K562 (cell line): ENCODE data around the gene IQSEC3. TPM values are rescaled to one million over a fixed set of nuclear protein-coding genes. Genes with fewer than 3 reads are reported as not detected.

Source experiments
- ATAC-seq: fragments of 200-7000 bp; cut with Tn5 transposase; 3 replicates; pipeline ENCODE4 v1.9.1; 2020; ENCODE audit warnings: moderate library complexity
- BruUV-seq: library from RNA; stranded (reverse); fragments of 400-500 nt; replicated peaks from 2 replicates; lab custom pipeline; 2021; lab: Mats Ljungman, UMichigan
- CTCF ChIA-PET: fragments of 300-600 bp; formaldehyde crosslinking; extraction: SDS; loops from one replicate; lab custom pipeline; 2021; ENCODE audit warnings: low intra/inter-chr PET ratio; lab: Yijun Ruan, JAX
- POLR2A ChIA-PET: fragments of 300-600, 350-650 bp; sonication (Branson Sonifier 250); formaldehyde crosslinking; extraction: SDS; loops from one replicate; lab custom pipeline; 2021; ENCODE audit warnings: antibody characterized with exemption, inconsistent platforms; lab: Yijun Ruan, JAX
- DNase-seq, 4 experiments: peaks; one replicate each; pipeline versions ENCODE4 v3.0.0 to v3.0.0-alpha.2; 2011 to 2018; ENCODE audit warnings: low spot score in 3 of 4, mixed read lengths in 3 of 4; ENCODE audit errors: extremely low read depth in 1 of 4
- FAIRE-seq: peaks from 2 replicates; lab custom pipeline; 2011; peaks lifted over from hg19 to GRCh38; lab: Jason Lieb, UNC
- H2AFZ ChIP-seq: 2 replicates; pipeline ENCODE4 v1.6.0; 2011; ENCODE audit warnings: low read depth, low read length, control low read depth, inconsistent platforms
- H3K27ac ChIP-seq: fragments of 200-600 bp; 3 replicates; pipeline ENCODE4 v1.8.0; 2011; ENCODE audit warnings: low read depth, mild to moderate bottlenecking, control low read depth, inconsistent platforms, low read length, moderate library complexity, mixed read lengths; ENCODE audit errors: extremely low read depth
- H3K27me3 ChIP-seq, 2 experiments: fragments of 300-600 bp in 1 of 2; 2 replicates in 1 of 2; 3 replicates in 1 of 2; pipeline versions ENCODE4 v1.6.0 to v1.8.0; 2011; ENCODE audit warnings: inconsistent platforms in 2 of 2, low read length in 2 of 2, mild to moderate bottlenecking in 1 of 2, mixed read lengths in 1 of 2, moderate library complexity in 1 of 2; ENCODE audit not compliant: control insufficient read depth in 2 of 2, insufficient read depth in 2 of 2
- H3K36me3 ChIP-seq: fragments of 300-600 bp; 3 replicates; pipeline ENCODE4 v1.8.0; 2011; ENCODE audit warnings: mild to moderate bottlenecking, low read length, inconsistent platforms; ENCODE audit not compliant: control insufficient read depth, insufficient read depth
- H3K4me1 ChIP-seq, 2 experiments: fragments of 200-600 bp in 1 of 2; replicated peaks in 1 of 2; 2 replicates in 1 of 2; 3 replicates in 1 of 2; pipeline versions ENCODE4 v1.5.1 to v1.8.0; 2011; ENCODE audit warnings: inconsistent platforms in 2 of 2, low read length in 2 of 2, mild to moderate bottlenecking in 1 of 2, mixed read lengths in 1 of 2, moderate library complexity in 1 of 2; ENCODE audit not compliant: control insufficient read depth in 2 of 2, insufficient read depth in 2 of 2
- H3K4me2 ChIP-seq: 2 replicates; pipeline ENCODE4 v1.6.1; 2011; ENCODE audit warnings: low read length, control low read depth, inconsistent platforms, mixed read lengths; ENCODE audit not compliant: insufficient read depth
- H3K4me3 ChIP-seq: fragments of 200-600 bp; sonication (generic), shearing (Covaris generic); 2 replicates; pipeline ENCODE4 v1.5.1; 2016; ENCODE audit warnings: control low read depth, inconsistent platforms
- H3K79me2 ChIP-seq: fragments of 200-600 bp; 3 replicates; pipeline ENCODE4 v1.8.0; 2011; ENCODE audit warnings: low read length, inconsistent platforms; ENCODE audit not compliant: control insufficient read depth, insufficient read depth
- H3K9ac ChIP-seq, 2 experiments: 2 replicates each; pipeline versions ENCODE4 v1.6.0 to v1.6.1; 2011; ENCODE audit warnings: low read depth in 2 of 2, low read length in 2 of 2, control low read depth in 1 of 2, inconsistent platforms in 1 of 2, mild to moderate bottlenecking in 1 of 2, mixed read lengths in 1 of 2; ENCODE audit not compliant: insufficient read depth in 1 of 2
- H3K9me1 ChIP-seq: one replicate; pipeline ENCODE4 v1.6.0; 2011; ENCODE audit warnings: inconsistent platforms, mild to moderate bottlenecking, low read length, moderate library complexity; ENCODE audit not compliant: control insufficient read depth, insufficient read depth
- H3K9me3 ChIP-seq: replicated peaks from 2 replicates; pipeline ENCODE4 v1.5.1; 2011; ENCODE audit warnings: low read depth, low read length, inconsistent platforms; ENCODE audit not compliant: control insufficient read depth, insufficient read depth
- H4K20me1 ChIP-seq: replicated peaks from 2 replicates; pipeline ENCODE4 v1.6.1; 2011; ENCODE audit warnings: low read length, inconsistent platforms, mixed read lengths; ENCODE audit not compliant: control insufficient read depth, insufficient read depth
- ADNP ChIP-seq: fragments of 200-800 bp; sonication (Bioruptor generic); IDR thresholded peaks from 2 replicates; pipeline ENCODE4 v1.6.1; 2016; ENCODE audit warnings: missing genetic modification characterization, missing compliant biosample characterization
- DMBX1 ChIP-seq: fragments of 250-450 bp; sonication (Bioruptor Pico); IDR thresholded peaks from 2 replicates; pipeline ENCODE4 v1.8.0; 2022; ENCODE audit warnings: inconsistent platforms, mild to moderate bottlenecking, moderate library complexity, borderline replicate concordance
- EHMT2 ChIP-seq: fragments of 450-650 bp; IDR thresholded peaks from 2 replicates; pipeline ENCODE4 v1.6.1; 2018; ENCODE audit warnings: antibody characterized with exemption
- FOXM1 ChIP-seq, 2 experiments: fragments of 450-650 bp in 1 of 2; sonication (generic) in 1 of 2; formaldehyde crosslinking in 1 of 2; IDR thresholded peaks; 2 replicates each; pipeline versions ENCODE4 v1.6.1 to v1.9.0; 2017 to 2022; ENCODE audit warnings: low read depth in 2 of 2, mild to moderate bottlenecking in 2 of 2, missing genetic modification reagents in 1 of 2, moderate library complexity in 1 of 2
- GATAD2A ChIP-seq: fragments of 450-650 bp; IDR thresholded peaks from 2 replicates; pipeline ENCODE4 v1.6.1; 2017
- GTF3C2 ChIP-seq: IDR thresholded peaks from 3 replicates; pipeline ENCODE4 v1.6.1; 2011; ENCODE audit warnings: borderline replicate concordance, mild to moderate bottlenecking, moderate library complexity; ENCODE audit not compliant: insufficient read length; ENCODE audit errors: extremely low read depth
- IFI16 ChIP-seq: fragments of 250-450 bp; sonication (Bioruptor Pico); IDR thresholded peaks from 2 replicates; pipeline ENCODE4 v2.1.2; 2022; ENCODE audit warnings: mild to moderate bottlenecking, inconsistent platforms
- MXI1 ChIP-seq: IDR thresholded peaks from 2 replicates; pipeline ENCODE4 v1.6.1; 2011; ENCODE audit warnings: low read depth, mild to moderate bottlenecking, improper control_type of control experiment, low read length
- SRSF3 ChIP-seq: fragments of 200-400 bp; formaldehyde crosslinking; IDR thresholded peaks from 2 replicates; pipeline ENCODE4 v1.6.1; 2016; ENCODE audit warnings: mild to moderate bottlenecking, low read length, moderate library complexity; ENCODE audit not compliant: insufficient read depth
- TSC22D4 ChIP-seq: fragments of 450-650 bp; IDR thresholded peaks from 2 replicates; pipeline ENCODE4 v1.6.1; 2016; ENCODE audit warnings: missing genetic modification characterization, missing biosample characterization, control low read depth
- ZNF740 ChIP-seq, 3 experiments: fragments of 200-800 bp in 1 of 3; sonication (Bioruptor generic) in 1 of 3; sonication (generic) in 1 of 3; formaldehyde crosslinking in 1 of 3; IDR thresholded peaks; 2 replicates each; pipeline versions ENCODE4 v1.6.1 to v1.8.0; 2016 to 2022; ENCODE audit warnings: mild to moderate bottlenecking in 2 of 3, missing compliant biosample characterization in 2 of 3, missing genetic modification characterization in 2 of 3, missing genetic modification reagents in 1 of 3
- WGBS: fragments of 100-300 bp; shearing (Covaris generic); methylation state at CpG from one replicate; pipeline ENCODE4 v1.1.6; 2016; ENCODE audit warnings: low coverage, mixed read lengths; ENCODE audit not compliant: insufficient coverage; ENCODE audit errors: missing lambda C conversion rate; 5-methylcytosine and 5-hydroxymethylcytosine counted together
- in situ Hi-C: fragments of 300-500 bp; cut with MboI; formaldehyde crosslinking; loops from 4 replicates; pipeline ENCODE4 v1.15.0; 2018; ENCODE audit warnings: inconsistent platforms, mixed read lengths
- intact Hi-C: fragments of 100-400 bp; cut with micrococcal nuclease; formaldehyde crosslinking; loops from 2 replicates; pipeline ENCODE4 v1.14.2; 2022
- polyA plus RNA-seq, 8 experiments: library from polyadenylated mRNA; depleted of rRNA in 4 of 8; stranded (reverse) in 5 of 8; unstranded in 3 of 8; fragments of >200 nt; fragmentation: Nextera tagmentation in 2 of 8; fragmentation: Illumina TruSeq in 1 of 8; extraction: Ambion mirVana in 2 of 8; extraction: Trizol in 1 of 8; gene quantifications; 2 replicates each; pipeline versions ENCODE4 v1.2.1 to v1.2.3, GENCODE V29; 2011 to 2014; ENCODE audit warnings: inconsistent platforms in 1 of 8, missing spikeins in 1 of 8
- total RNA-seq, 7 experiments: library from RNA; depleted of rRNA in 6 of 7; stranded (reverse); fragments of >200 nt in 6 of 7; fragmentation: Illumina TruSeq in 2 of 7; extraction: Trizol in 2 of 7; gene quantifications; 2 replicates each; pipeline versions ENCODE4 v1.2.1 to v1.2.3, GENCODE V29; 2011 to 2021; ENCODE audit warnings: low replicate concordance in 1 of 7
- TF ChIP-seq, protein P1 (sequence below): fragments of 150-350 bp; IDR thresholded peaks from 2 replicates; pipeline ENCODE4 v1.6.1; 2014; ENCODE audit warnings: low read depth, mild to moderate bottlenecking, low read length, borderline replicate concordance
- TF ChIP-seq, protein P2 (sequence below): fragments of 450-650 bp; formaldehyde crosslinking; IDR thresholded peaks from 2 replicates; pipeline ENCODE4 v1.4.0; 2022; ENCODE audit warnings: missing genetic modification characterization

The IQSEC3 gene
- total and polyA plus RNA-seq, 9 of the 15 experiments (the other 6 are each of a cell fraction or from before 2014, with no cell fraction given): under 0.01 to 0.25 (median 0.08) TPM; not detected in 3

- H3K4me1 ChIP-seq: peaks cover 0 to 5% of the 10 kb centered on the region in 2 experiments; a peak in 2 of 5 replicates
- peaks cover 4 to 64% of the 10 kb centered on the region in 2 experiments for H3K27me3 ChIP-seq
- FAIRE-seq: no peak
- in situ Hi-C loops: no loop called here
- intact Hi-C loops: no loop called here
- 0% methylated on average over 5 of the region's 5 CpGs for WGBS
- 0 out of 2 replicates have a peak, but pooled peaks cover 4% of the 10 kb centered on the region for H4K20me1 ChIP-seq
- no TSS peak for BruUV-seq
- H3K27ac ChIP-seq: no peak overlapping the region
- no peak overlapping the region for H3K4me3 ChIP-seq
- no peak for ATAC-seq
- ChIA-PET CTCF (no interaction called here), POLR2A (no interaction called here)
- DNase-seq: no peak
- no peak overlapping the region for H2AFZ ChIP-seq
- H3K36me3 ChIP-seq: no peaks in the 10 kb centered on the region
- no peak overlapping the region for H3K4me2 ChIP-seq
- no peaks in the 10 kb centered on the region for H3K9me1 ChIP-seq
- no peak overlapping the region for H3K9ac ChIP-seq
- H3K9me3 ChIP-seq: no peaks in the 10 kb centered on the region
- no peaks in the 10 kb centered on the region for H3K79me2 ChIP-seq
- TF ChIP-seq, protein P1, sequence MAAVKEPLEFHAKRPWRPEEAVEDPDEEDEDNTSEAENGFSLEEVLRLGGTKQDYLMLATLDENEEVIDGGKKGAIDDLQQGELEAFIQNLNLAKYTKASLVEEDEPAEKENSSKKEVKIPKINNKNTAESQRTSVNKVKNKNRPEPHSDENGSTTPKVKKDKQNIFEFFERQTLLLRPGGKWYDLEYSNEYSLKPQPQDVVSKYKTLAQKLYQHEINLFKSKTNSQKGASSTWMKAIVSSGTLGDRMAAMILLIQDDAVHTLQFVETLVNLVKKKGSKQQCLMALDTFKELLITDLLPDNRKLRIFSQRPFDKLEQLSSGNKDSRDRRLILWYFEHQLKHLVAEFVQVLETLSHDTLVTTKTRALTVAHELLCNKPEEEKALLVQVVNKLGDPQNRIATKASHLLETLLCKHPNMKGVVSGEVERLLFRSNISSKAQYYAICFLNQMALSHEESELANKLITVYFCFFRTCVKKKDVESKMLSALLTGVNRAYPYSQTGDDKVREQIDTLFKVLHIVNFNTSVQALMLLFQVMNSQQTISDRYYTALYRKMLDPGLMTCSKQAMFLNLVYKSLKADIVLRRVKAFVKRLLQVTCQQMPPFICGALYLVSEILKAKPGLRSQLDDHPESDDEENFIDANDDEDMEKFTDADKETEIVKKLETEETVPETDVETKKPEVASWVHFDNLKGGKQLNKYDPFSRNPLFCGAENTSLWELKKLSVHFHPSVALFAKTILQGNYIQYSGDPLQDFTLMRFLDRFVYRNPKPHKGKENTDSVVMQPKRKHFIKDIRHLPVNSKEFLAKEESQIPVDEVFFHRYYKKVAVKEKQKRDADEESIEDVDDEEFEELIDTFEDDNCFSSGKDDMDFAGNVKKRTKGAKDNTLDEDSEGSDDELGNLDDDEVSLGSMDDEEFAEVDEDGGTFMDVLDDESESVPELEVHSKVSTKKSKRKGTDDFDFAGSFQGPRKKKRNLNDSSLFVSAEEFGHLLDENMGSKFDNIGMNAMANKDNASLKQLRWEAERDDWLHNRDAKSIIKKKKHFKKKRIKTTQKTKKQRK: no peak
- TF ChIP-seq DMBX1 (CRISPR knock-in tag) (no peak), GTF3C2 (no peak), TSC22D4 (no peak), GATAD2A (no peak), ADNP (tag) (no peak), EHMT2 (no peak), FOXM1 (IDR thresholded peaks at IDR 0.05; ENCODE audit: low read depth) (no peak), FOXM1 (CRISPR knock-in tag; IDR thresholded peaks at IDR 0.05; ENCODE audit: low read depth) (no peak), MXI1 (no peak), SRSF3 (no peak), IFI16 (CRISPR knock-in tag) (no peak), ZNF740 (CRISPR knock-in tag; IDR thresholded peaks at IDR 0.05) (no peak), ZNF740 (tag; IDR thresholded peaks at IDR 0.05) (no peak)
- TF ChIP-seq, protein P2, sequence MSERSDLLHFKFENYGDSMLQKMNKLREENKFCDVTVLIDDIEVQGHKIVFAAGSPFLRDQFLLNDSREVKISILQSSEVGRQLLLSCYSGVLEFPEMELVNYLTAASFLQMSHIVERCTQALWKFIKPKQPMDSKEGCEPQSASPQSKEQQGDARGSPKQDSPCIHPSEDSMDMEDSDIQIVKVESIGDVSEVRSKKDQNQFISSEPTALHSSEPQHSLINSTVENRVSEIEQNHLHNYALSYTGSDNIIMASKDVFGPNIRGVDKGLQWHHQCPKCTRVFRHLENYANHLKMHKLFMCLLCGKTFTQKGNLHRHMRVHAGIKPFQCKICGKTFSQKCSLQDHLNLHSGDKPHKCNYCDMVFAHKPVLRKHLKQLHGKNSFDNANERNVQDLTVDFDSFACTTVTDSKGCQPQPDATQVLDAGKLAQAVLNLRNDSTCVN (CRISPR knock-in tag): no peak
These were observed 151.7 kb downstream of the IQSEC3 start for GRCh38 chr12:218221-218620.
